ENCODE data around the gene BGN.

DNA sequence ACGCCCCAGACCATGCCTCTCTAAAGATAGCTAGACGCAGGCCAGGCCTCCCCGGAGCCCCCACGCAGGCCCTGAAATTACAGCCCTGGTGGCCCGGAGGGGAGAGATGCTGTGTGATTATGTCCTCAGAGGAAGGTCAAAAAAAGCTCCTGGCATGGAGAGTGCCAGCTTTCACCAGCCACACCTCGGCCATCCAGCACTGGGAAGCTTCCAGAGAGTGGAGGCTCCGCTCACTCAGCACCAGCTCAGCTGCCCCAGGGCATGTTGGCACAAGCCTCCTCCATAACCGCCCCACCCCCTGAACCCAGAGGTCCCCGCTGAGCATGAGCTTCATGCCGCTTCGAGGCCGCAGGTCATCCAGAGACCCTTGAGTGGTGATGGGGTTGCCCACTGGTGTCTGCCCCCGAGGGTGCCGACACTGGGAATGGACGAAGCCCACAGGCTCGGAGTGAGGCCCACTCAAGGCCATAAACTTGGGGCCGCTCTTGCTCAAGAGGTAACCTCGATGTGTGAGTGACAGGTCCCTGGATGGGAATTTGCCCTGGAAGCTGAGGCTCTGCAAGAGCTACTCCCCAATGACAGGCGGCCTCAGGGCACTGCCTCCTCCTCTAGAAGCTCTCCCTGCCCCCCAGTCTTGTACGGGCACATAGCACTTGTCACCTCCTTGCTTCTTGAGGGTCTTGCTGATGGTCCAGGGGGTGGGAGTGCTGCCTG, 4.4 kb upstream of the BGN start:
- TF ChIP-seq, protein P1, sequence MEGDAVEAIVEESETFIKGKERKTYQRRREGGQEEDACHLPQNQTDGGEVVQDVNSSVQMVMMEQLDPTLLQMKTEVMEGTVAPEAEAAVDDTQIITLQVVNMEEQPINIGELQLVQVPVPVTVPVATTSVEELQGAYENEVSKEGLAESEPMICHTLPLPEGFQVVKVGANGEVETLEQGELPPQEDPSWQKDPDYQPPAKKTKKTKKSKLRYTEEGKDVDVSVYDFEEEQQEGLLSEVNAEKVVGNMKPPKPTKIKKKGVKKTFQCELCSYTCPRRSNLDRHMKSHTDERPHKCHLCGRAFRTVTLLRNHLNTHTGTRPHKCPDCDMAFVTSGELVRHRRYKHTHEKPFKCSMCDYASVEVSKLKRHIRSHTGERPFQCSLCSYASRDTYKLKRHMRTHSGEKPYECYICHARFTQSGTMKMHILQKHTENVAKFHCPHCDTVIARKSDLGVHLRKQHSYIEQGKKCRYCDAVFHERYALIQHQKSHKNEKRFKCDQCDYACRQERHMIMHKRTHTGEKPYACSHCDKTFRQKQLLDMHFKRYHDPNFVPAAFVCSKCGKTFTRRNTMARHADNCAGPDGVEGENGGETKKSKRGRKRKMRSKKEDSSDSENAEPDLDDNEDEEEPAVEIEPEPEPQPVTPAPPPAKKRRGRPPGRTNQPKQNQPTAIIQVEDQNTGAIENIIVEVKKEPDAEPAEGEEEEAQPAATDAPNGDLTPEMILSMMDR (conservative IDR thresholded peaks at IDR 0.05; ENCODE audit: low read depth in 2 of 2): no peak
- TF ChIP-seq POLR2AphosphoS5 (IDR thresholded peaks at IDR 0.05; ENCODE audit: low read depth) (no peak), EZH2 (IDR thresholded peaks at IDR 0.05; ENCODE audit: low read depth, unreplicated experiment) (no peak), CREB1 (CRISPR knock-in tag; IDR thresholded peaks at IDR 0.05; ENCODE audit: low read depth) (no peak), EZH2phosphoT487 (IDR thresholded peaks at IDR 0.05; ENCODE audit: unreplicated experiment) (no peak), JUNB (IDR thresholded peaks at IDR 0.05; ENCODE audit: unreplicated experiment) (no peak), ZNF114 (CRISPR knock-in tag; IDR thresholded peaks at IDR 0.05) (no peak), NANOG (IDR thresholded peaks at IDR 0.05; ENCODE audit: borderline replicate concordance) (no peak), ZNF331 (CRISPR knock-in tag; IDR thresholded peaks at IDR 0.05; ENCODE audit: low read depth) (no peak), STAT1 (IDR thresholded peaks at IDR 0.05; ENCODE audit: unreplicated experiment) (no peak)
- TF ChIP-seq, protein P2, sequence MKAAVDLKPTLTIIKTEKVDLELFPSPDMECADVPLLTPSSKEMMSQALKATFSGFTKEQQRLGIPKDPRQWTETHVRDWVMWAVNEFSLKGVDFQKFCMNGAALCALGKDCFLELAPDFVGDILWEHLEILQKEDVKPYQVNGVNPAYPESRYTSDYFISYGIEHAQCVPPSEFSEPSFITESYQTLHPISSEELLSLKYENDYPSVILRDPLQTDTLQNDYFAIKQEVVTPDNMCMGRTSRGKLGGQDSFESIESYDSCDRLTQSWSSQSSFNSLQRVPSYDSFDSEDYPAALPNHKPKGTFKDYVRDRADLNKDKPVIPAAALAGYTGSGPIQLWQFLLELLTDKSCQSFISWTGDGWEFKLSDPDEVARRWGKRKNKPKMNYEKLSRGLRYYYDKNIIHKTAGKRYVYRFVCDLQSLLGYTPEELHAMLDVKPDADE (IDR thresholded peaks at IDR 0.05): no peak
- TF ChIP-seq, protein P3, sequence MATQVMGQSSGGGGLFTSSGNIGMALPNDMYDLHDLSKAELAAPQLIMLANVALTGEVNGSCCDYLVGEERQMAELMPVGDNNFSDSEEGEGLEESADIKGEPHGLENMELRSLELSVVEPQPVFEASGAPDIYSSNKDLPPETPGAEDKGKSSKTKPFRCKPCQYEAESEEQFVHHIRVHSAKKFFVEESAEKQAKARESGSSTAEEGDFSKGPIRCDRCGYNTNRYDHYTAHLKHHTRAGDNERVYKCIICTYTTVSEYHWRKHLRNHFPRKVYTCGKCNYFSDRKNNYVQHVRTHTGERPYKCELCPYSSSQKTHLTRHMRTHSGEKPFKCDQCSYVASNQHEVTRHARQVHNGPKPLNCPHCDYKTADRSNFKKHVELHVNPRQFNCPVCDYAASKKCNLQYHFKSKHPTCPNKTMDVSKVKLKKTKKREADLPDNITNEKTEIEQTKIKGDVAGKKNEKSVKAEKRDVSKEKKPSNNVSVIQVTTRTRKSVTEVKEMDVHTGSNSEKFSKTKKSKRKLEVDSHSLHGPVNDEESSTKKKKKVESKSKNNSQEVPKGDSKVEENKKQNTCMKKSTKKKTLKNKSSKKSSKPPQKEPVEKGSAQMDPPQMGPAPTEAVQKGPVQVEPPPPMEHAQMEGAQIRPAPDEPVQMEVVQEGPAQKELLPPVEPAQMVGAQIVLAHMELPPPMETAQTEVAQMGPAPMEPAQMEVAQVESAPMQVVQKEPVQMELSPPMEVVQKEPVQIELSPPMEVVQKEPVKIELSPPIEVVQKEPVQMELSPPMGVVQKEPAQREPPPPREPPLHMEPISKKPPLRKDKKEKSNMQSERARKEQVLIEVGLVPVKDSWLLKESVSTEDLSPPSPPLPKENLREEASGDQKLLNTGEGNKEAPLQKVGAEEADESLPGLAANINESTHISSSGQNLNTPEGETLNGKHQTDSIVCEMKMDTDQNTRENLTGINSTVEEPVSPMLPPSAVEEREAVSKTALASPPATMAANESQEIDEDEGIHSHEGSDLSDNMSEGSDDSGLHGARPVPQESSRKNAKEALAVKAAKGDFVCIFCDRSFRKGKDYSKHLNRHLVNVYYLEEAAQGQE (IDR thresholded peaks at IDR 0.05; ENCODE audit: unreplicated experiment): no peak
- TF ChIP-seq, protein P4, sequence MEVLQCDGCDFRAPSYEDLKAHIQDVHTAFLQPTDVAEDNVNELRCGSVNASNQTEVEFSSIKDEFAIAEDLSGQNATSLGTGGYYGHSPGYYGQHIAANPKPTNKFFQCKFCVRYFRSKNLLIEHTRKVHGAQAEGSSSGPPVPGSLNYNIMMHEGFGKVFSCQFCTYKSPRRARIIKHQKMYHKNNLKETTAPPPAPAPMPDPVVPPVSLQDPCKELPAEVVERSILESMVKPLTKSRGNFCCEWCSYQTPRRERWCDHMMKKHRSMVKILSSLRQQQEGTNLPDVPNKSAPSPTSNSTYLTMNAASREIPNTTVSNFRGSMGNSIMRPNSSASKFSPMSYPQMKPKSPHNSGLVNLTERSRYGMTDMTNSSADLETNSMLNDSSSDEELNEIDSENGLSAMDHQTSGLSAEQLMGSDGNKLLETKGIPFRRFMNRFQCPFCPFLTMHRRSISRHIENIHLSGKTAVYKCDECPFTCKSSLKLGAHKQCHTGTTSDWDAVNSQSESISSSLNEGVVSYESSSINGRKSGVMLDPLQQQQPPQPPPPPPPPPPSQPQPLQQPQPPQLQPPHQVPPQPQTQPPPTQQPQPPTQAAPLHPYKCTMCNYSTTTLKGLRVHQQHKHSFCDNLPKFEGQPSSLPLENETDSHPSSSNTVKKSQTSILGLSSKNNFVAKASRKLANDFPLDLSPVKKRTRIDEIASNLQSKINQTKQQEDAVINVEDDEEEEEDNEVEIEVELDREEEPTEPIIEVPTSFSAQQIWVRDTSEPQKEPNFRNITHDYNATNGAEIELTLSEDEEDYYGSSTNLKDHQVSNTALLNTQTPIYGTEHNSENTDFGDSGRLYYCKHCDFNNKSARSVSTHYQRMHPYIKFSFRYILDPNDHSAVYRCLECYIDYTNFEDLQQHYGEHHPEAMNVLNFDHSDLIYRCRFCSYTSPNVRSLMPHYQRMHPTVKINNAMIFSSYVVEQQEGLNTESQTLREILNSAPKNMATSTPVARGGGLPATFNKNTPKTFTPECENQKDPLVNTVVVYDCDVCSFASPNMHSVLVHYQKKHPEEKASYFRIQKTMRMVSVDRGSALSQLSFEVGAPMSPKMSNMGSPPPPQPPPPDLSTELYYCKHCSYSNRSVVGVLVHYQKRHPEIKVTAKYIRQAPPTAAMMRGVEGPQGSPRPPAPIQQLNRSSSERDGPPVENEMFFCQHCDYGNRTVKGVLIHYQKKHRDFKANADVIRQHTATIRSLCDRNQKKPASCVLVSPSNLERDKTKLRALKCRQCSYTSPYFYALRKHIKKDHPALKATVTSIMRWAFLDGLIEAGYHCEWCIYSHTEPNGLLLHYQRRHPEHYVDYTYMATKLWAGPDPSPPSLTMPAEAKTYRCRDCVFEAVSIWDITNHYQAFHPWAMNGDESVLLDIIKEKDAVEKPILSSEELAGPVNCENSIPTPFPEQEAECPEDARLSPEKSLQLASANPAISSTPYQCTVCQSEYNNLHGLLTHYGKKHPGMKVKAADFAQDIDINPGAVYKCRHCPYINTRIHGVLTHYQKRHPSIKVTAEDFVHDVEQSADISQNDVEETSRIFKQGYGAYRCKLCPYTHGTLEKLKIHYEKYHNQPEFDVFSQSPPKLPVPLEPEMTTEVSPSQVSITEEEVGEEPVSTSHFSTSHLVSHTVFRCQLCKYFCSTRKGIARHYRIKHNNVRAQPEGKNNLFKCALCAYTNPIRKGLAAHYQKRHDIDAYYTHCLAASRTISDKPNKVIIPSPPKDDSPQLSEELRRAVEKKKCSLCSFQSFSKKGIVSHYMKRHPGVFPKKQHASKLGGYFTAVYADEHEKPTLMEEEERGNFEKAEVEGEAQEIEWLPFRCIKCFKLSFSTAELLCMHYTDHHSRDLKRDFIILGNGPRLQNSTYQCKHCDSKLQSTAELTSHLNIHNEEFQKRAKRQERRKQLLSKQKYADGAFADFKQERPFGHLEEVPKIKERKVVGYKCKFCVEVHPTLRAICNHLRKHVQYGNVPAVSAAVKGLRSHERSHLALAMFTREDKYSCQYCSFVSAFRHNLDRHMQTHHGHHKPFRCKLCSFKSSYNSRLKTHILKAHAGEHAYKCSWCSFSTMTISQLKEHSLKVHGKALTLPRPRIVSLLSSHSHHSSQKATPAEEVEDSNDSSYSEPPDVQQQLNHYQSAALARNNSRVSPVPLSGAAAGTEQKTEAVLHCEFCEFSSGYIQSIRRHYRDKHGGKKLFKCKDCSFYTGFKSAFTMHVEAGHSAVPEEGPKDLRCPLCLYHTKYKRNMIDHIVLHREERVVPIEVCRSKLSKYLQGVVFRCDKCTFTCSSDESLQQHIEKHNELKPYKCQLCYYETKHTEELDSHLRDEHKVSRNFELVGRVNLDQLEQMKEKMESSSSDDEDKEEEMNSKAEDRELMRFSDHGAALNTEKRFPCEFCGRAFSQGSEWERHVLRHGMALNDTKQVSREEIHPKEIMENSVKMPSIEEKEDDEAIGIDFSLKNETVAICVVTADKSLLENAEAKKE (CRISPR knock-in tag; IDR thresholded peaks at IDR 0.05): no peak

Measured in GM23338 (cell line).